Left lung (tissue), 10 donors: Measurements from ENCODE around the gene LMAN1L. TPM values are rescaled to one million over a fixed set of nuclear protein-coding genes. Genes with fewer than 3 reads are reported as not detected.

Experiments
- ATAC-seq: fragments of 200-7000 bp; cut with Tn5 transposase; one replicate; pipeline ENCODE4 v1.9.1; 2020; ENCODE audit warnings: moderate library complexity
- DNase-seq, 4 donors: peaks; one replicate each; pipeline ENCODE4 v3.0.0-alpha.2; 2013 to 2020
- H3K27ac ChIP-seq, 2 donors: fragments of 200-600 bp; sonication (generic) in 1 of 2; one replicate each; pipeline versions ENCODE4 v1.5.0 to v1.8.0; 2020 to 2021
- H3K27me3 ChIP-seq, 2 donors: fragments of 200-600 bp; sonication (generic) in 1 of 2; one replicate each; pipeline versions ENCODE4 v1.5.0 to v1.8.0; 2020 to 2021
- H3K36me3 ChIP-seq, 2 donors: fragments of 200-600 bp; sonication (generic) in 1 of 2; one replicate each; pipeline versions ENCODE4 v1.5.0 to v1.8.0; 2020 to 2021
- H3K4me1 ChIP-seq, 2 donors: fragments of 200-600 bp; one replicate each; pipeline ENCODE4 v1.8.0; 2021
- H3K4me3 ChIP-seq, 2 donors: fragments of 200-600 bp; sonication (generic) in 1 of 2; one replicate each; pipeline versions ENCODE4 v1.5.0 to v1.8.0; 2020 to 2021; ENCODE audit warnings: mild to moderate bottlenecking in 1 of 2
- H3K9me3 ChIP-seq, 2 donors: fragments of 200-600 bp; sonication (generic) in 1 of 2; one replicate each; pipeline versions ENCODE4 v1.5.0 to v1.8.0; 2020 to 2021
- intact Hi-C, 2 donors: fragments of 100-400 bp; cut with DNase I; formaldehyde crosslinking; loops; one replicate each; pipeline versions ENCODE4 v1.11.2 to v1.14.2; 2022
- polyA plus RNA-seq, 6 donors: library from polyadenylated mRNA; unstranded; fragments of 120-200 nt; gene quantifications; one replicate each; pipeline ENCODE4 v1.2.1, GENCODE V29; 2013; ENCODE audit not compliant: insufficient read length in 6 of 6
- total RNA-seq, 2 donors: library from RNA; stranded (reverse); fragmentation: NEBNext Ultra II Directional; extraction: Animal tissue kit (Norgen Biotek cat#: 25700); gene quantifications; one replicate each; pipeline ENCODE4 v1.2.1, GENCODE V29; 2021
- TF ChIP-seq, protein P1 (sequence below), 2 donors: fragments of 200-600 bp; sonication (generic) in 1 of 2; IDR thresholded peaks; one replicate each; pipeline versions ENCODE4 v1.5.0 to v1.8.0; 2021; ENCODE audit warnings: antibody characterized with exemption in 2 of 2
- donor health status: DM: no; HTN: yes; CAD: no.
- donor health status: DM: no; HTN: no; CAD: no.

Gene LMAN1L
- total and polyA plus RNA-seq, 8 donors: 0.08 to 0.39 (median 0.32) TPM; not detected in 5

- TF ChIP-seq, protein P1, sequence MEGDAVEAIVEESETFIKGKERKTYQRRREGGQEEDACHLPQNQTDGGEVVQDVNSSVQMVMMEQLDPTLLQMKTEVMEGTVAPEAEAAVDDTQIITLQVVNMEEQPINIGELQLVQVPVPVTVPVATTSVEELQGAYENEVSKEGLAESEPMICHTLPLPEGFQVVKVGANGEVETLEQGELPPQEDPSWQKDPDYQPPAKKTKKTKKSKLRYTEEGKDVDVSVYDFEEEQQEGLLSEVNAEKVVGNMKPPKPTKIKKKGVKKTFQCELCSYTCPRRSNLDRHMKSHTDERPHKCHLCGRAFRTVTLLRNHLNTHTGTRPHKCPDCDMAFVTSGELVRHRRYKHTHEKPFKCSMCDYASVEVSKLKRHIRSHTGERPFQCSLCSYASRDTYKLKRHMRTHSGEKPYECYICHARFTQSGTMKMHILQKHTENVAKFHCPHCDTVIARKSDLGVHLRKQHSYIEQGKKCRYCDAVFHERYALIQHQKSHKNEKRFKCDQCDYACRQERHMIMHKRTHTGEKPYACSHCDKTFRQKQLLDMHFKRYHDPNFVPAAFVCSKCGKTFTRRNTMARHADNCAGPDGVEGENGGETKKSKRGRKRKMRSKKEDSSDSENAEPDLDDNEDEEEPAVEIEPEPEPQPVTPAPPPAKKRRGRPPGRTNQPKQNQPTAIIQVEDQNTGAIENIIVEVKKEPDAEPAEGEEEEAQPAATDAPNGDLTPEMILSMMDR (IDR thresholded peaks at IDR 0.05): no peak
- no peak overlapping the region for H3K4me3 ChIP-seq
- H3K27me3 ChIP-seq: no peaks in the 10 kb centered on the region
- H3K4me1 ChIP-seq: peaks cover 20 to 52% of the 10 kb centered on the region in 2 donors
- H3K9me3 ChIP-seq: no peaks in the 10 kb centered on the region
- H3K27ac ChIP-seq: no peak overlapping the region
- no peak for DNase-seq
- ATAC-seq: no peak
- peaks cover 0 to 9% of the 10 kb centered on the region in 2 donors for H3K36me3 ChIP-seq
- intact Hi-C loops: no loop called here
These were observed 51.7 kb downstream of the LMAN1L start for GRCh38 chr15:74864296-74864695.

GRCh38 chr15:74865316-74865715, 52.7 kb downstream of the LMAN1L start:
- Histone ChIP-seq H3K4me3 (no peak overlapping the region), H3K4me1 (peaks cover 30 to 60% of the 10 kb centered on the region in 2 donors), H3K27ac (no peak overlapping the region), H3K9me3 (no peaks in the 10 kb centered on the region), H3K27me3 (no peaks in the 10 kb centered on the region), H3K36me3 (peaks cover 0 to 9% of the 10 kb centered on the region in 2 donors)
- DNase-seq (no peak), ATAC-seq (no peak)
- TF ChIP-seq, protein P1 (IDR thresholded peaks at IDR 0.05): no peak
- intact Hi-C loops: no loop called here

DNA sequence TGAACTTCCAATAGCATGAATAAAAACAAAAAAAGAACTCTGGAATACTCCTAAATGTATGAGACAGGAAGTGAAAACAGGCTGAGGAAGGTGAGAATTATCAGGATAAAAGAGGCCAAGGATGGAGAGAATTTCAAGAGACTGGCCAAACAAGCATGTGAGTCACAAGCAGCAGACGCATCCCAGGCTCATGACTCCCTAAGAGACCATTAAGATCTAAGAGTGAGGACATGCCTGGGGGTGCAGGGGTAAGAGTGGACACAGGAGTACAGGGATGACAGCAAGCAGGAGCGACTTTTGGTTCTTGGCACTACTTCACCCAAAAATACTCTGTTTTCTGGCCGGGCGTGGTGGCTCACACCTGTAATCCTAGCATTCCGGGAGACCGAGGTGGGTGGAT, 53.5 kb downstream of the LMAN1L start:
- Histone ChIP-seq H3K36me3 (peaks cover 0 to 9% of the 10 kb centered on the region in 2 donors), H3K27ac (peak overlapping the region; percentile 13 to 25), H3K9me3 (no peaks in the 10 kb centered on the region), H3K27me3 (no peaks in the 10 kb centered on the region), H3K4me3 (no peak overlapping the region), H3K4me1 (peaks cover 38 to 68% of the 10 kb centered on the region in 2 donors)
- DNase-seq (no peak), ATAC-seq (peak; percentile 25)
- intact Hi-C loops: no loop called here
- TF ChIP-seq, protein P1 (IDR thresholded peaks at IDR 0.05): no peak

GRCh38 chr15:74867466-74868038, 54.9 kb downstream of the LMAN1L start:
- peak overlapping the region; percentile 74 to 96 for H3K27ac ChIP-seq
- intact Hi-C loops: no loop called here
- peaks cover 0 to 4% of the 10 kb centered on the region in 2 donors for H3K36me3 ChIP-seq
- H3K4me1 ChIP-seq: peaks cover 51 to 82% of the 10 kb centered on the region in 2 donors
- DNase-seq (no peak), ATAC-seq (no peak)
- H3K4me3 ChIP-seq: no peak overlapping the region
- H3K9me3 ChIP-seq: no peaks in the 10 kb centered on the region
- no peaks in the 10 kb centered on the region for H3K27me3 ChIP-seq
- TF ChIP-seq, protein P1 (IDR thresholded peaks at IDR 0.05): no peak

DNA sequence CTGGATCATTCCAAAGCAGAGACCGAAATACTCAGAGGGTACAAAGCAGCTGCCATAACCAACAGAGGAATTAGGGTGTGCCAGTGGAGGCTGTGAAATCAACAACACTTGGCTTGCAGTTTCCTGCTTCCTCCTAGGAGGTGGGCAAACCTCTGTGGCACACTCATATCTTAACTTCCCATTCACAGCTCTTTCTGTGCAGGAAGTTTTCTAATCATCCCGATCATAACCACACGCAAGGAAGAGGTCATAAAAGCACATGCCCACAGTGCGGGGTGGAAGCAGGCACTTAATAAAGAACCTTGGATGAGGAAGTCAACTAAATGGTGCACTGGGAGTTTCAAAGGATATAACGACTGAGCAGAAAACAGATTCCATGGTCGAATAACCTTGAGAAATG, 55.4 kb downstream of the LMAN1L start:
- intact Hi-C loops: no loop called here
- ATAC-seq (peak; percentile 13), DNase-seq (peak in 1 of 4 donors; percentile 49)
- Histone ChIP-seq H3K27me3 (no peaks in the 10 kb centered on the region), H3K36me3 (peaks cover 0 to 4% of the 10 kb centered on the region in 2 donors), H3K27ac (peak overlapping the region; percentile 74 to 96), H3K4me1 (peaks cover 51 to 84% of the 10 kb centered on the region in 2 donors), H3K4me3 (no peak overlapping the region), H3K9me3 (no peaks in the 10 kb centered on the region)
- TF ChIP-seq, protein P1 (IDR thresholded peaks at IDR 0.05): no peak
